GM12892 (cell line): ENCODE data around the gene KRTAP9-8.

ENCODE experiments used
- POLR2A ChIP-seq: IDR thresholded peaks from 2 replicates; pipeline ENCODE4 v1.6.1; 2011; ENCODE audit warnings: low read depth, low read length, control low read depth
- POLR2AphosphoS5 ChIP-seq: IDR thresholded peaks from 2 replicates; pipeline ENCODE4 v1.6.1; 2011; ENCODE audit warnings: low read depth, low read length, control low read depth

DNA sequence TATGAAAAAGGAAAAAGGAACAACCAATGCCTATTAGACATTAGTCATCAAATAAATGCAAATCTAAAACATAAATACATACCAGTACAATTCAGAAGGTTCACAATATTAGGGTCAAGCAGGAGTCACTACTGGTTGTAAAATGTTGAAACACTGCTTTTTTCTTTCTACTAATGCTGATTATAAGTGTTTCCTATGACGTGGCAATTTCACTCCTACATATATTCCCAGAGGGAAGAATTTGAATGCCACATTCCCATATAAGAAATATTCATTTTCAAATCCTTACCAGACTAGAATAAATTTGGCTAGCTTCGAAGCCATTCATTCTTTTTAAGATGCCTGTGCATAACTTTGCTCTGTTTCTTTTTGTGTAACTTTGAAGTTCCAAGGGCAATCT lies 14.0 kb upstream of the KRTAP9-8 start:
- TF ChIP-seq POLR2A (no peak), POLR2AphosphoS5 (no peak)
